Measurements from ENCODE around the gene FGF9.

Gene FGF9

DNA sequence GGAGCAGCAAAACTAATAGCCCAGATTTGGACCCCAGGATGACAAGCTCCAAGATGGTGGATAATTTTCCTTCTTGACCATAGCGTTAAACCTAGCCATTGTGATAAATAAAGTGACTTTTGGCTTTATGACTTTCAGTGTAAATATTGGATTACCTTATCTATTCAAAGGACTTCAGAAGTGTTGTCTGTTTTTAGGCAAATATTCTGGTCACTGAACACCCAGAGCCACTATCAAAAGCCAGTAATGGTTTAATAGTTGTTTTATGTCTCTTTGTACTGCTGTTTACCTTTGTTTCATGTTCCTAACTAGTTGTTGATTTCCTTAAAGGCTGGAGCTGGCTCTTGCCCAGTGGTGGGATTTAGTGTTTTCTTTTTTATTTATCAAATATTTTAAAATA, 81.6 kb downstream of the FGF9 start:
- no peak overlapping the region for H3K4me3 ChIP-seq (ENCODE audit: low read length)
- DNase-seq (ENCODE audit: low read depth) = no peak
- TF ChIP-seq, protein P1, sequence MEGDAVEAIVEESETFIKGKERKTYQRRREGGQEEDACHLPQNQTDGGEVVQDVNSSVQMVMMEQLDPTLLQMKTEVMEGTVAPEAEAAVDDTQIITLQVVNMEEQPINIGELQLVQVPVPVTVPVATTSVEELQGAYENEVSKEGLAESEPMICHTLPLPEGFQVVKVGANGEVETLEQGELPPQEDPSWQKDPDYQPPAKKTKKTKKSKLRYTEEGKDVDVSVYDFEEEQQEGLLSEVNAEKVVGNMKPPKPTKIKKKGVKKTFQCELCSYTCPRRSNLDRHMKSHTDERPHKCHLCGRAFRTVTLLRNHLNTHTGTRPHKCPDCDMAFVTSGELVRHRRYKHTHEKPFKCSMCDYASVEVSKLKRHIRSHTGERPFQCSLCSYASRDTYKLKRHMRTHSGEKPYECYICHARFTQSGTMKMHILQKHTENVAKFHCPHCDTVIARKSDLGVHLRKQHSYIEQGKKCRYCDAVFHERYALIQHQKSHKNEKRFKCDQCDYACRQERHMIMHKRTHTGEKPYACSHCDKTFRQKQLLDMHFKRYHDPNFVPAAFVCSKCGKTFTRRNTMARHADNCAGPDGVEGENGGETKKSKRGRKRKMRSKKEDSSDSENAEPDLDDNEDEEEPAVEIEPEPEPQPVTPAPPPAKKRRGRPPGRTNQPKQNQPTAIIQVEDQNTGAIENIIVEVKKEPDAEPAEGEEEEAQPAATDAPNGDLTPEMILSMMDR (conservative IDR thresholded peaks at IDR 0.05; ENCODE audit: low read length) = no peak

DNA sequence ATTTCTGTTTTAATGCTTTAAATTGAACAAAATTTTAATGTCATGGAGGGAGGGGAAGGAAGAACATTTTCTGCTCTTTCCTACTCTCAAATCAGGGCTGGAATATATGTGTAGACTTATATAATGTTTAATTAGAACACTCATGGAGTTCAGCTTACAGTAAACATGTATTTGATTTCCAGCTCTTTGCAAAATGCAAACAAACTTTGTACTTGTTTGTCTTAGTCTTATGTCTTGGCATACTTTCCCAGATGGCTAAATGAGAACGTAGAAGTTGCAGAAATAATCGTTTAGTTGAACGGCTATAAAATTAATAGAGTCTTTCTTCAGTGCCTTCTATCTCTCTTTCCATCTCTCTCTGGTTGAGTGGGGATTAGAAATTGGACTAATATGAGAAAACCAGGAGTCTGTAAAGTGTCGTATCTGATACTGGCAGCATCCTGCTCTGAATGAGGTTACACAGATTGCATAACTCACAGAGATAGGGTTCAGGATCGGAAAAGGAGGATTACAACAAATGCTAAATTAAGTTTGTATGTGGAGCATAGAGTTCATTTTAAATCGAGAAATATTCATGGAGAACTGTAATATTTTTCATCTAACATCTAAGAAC, 82.3 kb downstream of the FGF9 start:
- no peak for DNase-seq (ENCODE audit: low read depth)
- TF ChIP-seq, protein P1 (conservative IDR thresholded peaks at IDR 0.05; ENCODE audit: low read length) = no peak
- no peak overlapping the region for H3K4me3 ChIP-seq (ENCODE audit: low read length)

Data from AG10803 (cell line).